Erythroblast (primary cell): ENCODE results near the gene SLC36A1.
"Not testable (repeated sequence)": the region's sequence is repeated elsewhere in the genome, so short reads cannot be mapped to it uniquely, and the experiment has no call there.

Source experiments
- GATA1 ChIP-seq: IDR thresholded peaks from 2 replicates; pipeline ENCODE4 v1.6.1; 2011; ENCODE audit warnings: low read depth, mild to moderate bottlenecking, control low read depth, low read length, moderate library complexity
- POLR2A ChIP-seq: IDR thresholded peaks from 2 replicates; pipeline ENCODE4 v1.6.1; 2011; ENCODE audit warnings: mild to moderate bottlenecking, low read length

DNA sequence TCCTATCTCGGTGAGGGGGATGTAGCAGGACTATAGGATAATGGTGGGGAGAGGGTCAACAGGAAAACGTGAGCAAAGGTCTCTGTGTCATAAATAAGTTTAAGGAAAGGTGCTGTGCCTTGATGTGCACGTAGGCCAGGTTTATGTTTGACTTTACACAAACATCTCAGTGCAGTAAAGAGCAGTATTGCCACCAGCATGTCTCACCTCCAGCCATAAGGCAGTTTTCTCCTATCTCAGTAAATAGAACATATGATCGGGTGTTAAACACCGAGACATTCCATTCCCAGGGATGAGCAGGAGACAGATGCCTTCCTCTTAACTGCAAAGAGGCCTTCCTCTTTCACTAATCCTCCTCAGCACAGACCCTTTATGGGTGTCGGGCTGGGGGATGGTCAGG is 21.1 kb upstream of the SLC36A1 start:
- not testable (repeated sequence) for TF ChIP-seq POLR2A, GATA1
